ENCODE results near the gene SUSD1.
A peak's percentile ranks its signal among the peaks of the same experiment; 100 is the strongest.

SUSD1 gene

DNA sequence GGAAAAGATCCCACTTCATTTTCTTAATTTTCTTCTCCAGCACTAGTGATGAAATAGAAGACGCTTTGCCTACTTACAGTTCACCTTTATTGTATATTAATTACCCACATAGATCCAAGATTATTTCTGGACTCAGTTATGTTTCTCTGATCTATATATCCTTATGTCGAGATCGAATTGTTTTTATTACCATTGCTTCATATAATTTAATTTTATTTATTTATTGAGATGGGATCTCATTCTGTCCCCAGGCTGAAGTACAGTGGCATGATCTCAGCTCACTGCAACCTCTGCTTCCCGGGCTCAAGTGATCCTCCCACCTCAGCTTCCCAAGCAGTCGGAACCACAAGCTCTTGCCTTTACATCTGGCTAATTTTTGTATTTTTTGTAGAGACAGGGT lies 157.2 kb downstream of the SUSD1 start:
- H3K4me3 ChIP-seq: no peak overlapping the region
- TF ChIP-seq, protein P1, sequence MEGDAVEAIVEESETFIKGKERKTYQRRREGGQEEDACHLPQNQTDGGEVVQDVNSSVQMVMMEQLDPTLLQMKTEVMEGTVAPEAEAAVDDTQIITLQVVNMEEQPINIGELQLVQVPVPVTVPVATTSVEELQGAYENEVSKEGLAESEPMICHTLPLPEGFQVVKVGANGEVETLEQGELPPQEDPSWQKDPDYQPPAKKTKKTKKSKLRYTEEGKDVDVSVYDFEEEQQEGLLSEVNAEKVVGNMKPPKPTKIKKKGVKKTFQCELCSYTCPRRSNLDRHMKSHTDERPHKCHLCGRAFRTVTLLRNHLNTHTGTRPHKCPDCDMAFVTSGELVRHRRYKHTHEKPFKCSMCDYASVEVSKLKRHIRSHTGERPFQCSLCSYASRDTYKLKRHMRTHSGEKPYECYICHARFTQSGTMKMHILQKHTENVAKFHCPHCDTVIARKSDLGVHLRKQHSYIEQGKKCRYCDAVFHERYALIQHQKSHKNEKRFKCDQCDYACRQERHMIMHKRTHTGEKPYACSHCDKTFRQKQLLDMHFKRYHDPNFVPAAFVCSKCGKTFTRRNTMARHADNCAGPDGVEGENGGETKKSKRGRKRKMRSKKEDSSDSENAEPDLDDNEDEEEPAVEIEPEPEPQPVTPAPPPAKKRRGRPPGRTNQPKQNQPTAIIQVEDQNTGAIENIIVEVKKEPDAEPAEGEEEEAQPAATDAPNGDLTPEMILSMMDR (IDR thresholded peaks at IDR 0.05): no peak
- no peak for DNase-seq (ENCODE audit: low spot score)
- H3K27ac ChIP-seq: no peak overlapping the region

DNA sequence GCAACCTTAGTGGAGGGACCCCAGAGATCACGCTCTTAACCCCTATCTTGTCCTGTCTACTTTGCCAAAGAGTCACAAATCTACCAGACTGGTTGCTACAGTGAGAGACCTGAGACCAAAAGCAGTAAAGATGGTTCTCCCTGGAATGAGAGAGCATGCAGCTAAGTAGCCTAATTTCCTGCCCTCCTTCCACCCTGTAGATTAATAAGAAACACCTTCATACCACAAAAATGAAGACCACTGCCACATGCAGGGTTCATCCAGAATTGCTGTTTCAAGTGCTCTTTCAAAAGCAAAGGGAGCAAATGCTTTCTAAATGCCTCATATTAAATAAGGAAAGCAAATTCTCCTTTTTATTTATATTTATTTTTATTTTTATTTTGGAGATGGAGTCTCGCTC lies 159.4 kb downstream of the SUSD1 start:
- TF ChIP-seq, protein P1 (IDR thresholded peaks at IDR 0.05): no peak
- no peak for DNase-seq (ENCODE audit: low spot score)
- Histone ChIP-seq H3K27ac (no peak overlapping the region), H3K4me3 (no peak overlapping the region)

- DNase-seq (ENCODE audit: low spot score): no peak
- H3K27ac ChIP-seq: no peak overlapping the region
- H3K4me3 ChIP-seq: no peak overlapping the region
- TF ChIP-seq, protein P1 (IDR thresholded peaks at IDR 0.05): no peak
Observed at GRCh38 chr9:112015149-112015548, 159.9 kb downstream of the SUSD1 start.

GRCh38 chr9:112013266-112013665 lies 161.8 kb downstream of the SUSD1 start:
- no peak overlapping the region for H3K4me3 ChIP-seq
- H3K27ac ChIP-seq: peak overlapping the region; percentile 68 to 84
- TF ChIP-seq, protein P1 (IDR thresholded peaks at IDR 0.05): no peak
- no peak for DNase-seq (ENCODE audit: low spot score)

GRCh38 chr9:112012026-112012902 lies 162.8 kb downstream of the SUSD1 start:
- Histone ChIP-seq H3K27ac (peak overlapping the region; percentile 68 to 84), H3K4me3 (no peak overlapping the region)
- TF ChIP-seq, protein P1 (IDR thresholded peaks at IDR 0.05): no peak
- no peak for DNase-seq (ENCODE audit: low spot score)

DNA sequence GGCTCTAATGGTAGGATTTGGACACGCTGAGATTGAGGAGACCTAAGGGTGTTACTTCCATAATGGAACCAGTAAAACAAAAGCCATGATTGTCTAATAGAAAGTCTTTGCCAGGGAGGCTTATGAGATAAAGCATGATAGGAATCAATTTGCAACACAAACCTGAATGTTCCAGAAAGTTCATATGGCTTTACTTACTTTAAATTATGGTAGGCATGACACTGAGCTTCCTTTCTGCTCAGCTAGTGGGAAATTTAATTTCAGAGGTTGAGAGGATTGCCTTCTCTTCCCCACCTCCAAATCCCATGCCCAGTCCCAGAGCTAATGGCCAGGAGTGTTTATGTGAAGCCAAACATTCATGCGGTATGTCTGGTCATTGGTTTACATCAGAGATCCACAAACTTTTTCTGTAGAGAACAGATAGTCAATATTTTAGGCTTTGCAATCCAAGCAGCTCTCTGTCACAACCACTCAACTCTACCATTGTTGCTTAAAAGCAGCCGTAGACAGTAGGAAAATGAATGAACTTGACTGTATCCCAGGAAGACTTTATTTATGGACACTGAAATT lies 164.0 kb downstream of the SUSD1 start:
- DNase-seq (ENCODE audit: low spot score): no peak
- TF ChIP-seq, protein P1 (IDR thresholded peaks at IDR 0.05): no peak
- H3K27ac ChIP-seq: peak overlapping the region in 1 of 2 donors; percentile 84
- H3K4me3 ChIP-seq: no peak overlapping the region

DNA sequence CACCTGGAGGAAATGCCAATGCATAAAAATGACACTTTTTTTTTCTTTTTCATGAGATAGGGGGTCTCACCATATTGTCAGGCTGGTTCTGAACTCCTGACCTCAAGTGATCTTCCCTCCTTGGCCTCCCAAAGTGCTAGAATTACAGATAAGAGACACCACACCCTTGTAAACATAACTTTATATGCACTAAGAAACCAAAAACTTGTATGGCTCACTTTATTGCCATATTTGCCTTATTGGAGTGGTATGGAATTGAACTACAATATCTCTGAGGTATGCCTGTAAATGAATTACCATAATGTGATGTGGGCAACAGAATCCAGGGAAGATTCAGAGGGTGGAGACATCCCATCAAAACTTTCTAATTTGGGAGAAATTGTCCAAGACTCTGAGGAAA lies 164.6 kb downstream of the SUSD1 start:
- DNase-seq (ENCODE audit: low spot score): no peak
- H3K27ac ChIP-seq: no peak overlapping the region
- H3K4me3 ChIP-seq: no peak overlapping the region
- TF ChIP-seq, protein P1 (IDR thresholded peaks at IDR 0.05): no peak

Data from coronary artery (tissue), 2 donors.